Hepatocyte (in vitro differentiated cells): ENCODE results near the gene NLRP13. TPM values are rescaled to one million over a fixed set of nuclear protein-coding genes. Genes with fewer than 3 reads are reported as not detected.

ENCODE experiments used
- DNase-seq: peaks from one replicate; pipeline ENCODE4 v3.0.0-alpha.2; 2016; ENCODE audit warnings: low spot score
- H2AFZ ChIP-seq: fragments of 200-600 bp; sonication (generic); 2 replicates; pipeline ENCODE4 v1.6.0; 2016; ENCODE audit warnings: antibody characterized with exemption, mild to moderate bottlenecking
- H3K27ac ChIP-seq: fragments of 200-600 bp; sonication (generic); 2 replicates; pipeline ENCODE4 v1.5.1; 2016; ENCODE audit warnings: mild to moderate bottlenecking
- H3K27me3 ChIP-seq: fragments of 200-600 bp; sonication (generic); 2 replicates; pipeline ENCODE4 v1.6.1; 2016
- H3K36me3 ChIP-seq: fragments of 200-600 bp; sonication (generic); replicated peaks from 2 replicates; pipeline ENCODE4 v1.5.1; 2016; ENCODE audit warnings: low read depth; ENCODE audit not compliant: insufficient read depth
- H3K4me1 ChIP-seq: fragments of 200-600 bp; sonication (generic); 2 replicates; pipeline ENCODE4 v1.5.1; 2016; ENCODE audit warnings: mild to moderate bottlenecking, moderate library complexity; ENCODE audit not compliant: insufficient read depth
- H3K4me2 ChIP-seq: fragments of 200-600 bp; sonication (generic); 2 replicates; pipeline ENCODE4 v1.6.0; 2016
- H3K4me3 ChIP-seq: fragments of 200-600 bp; sonication (generic); 2 replicates; pipeline ENCODE4 v1.5.1; 2016; ENCODE audit warnings: mild to moderate bottlenecking
- H3K79me2 ChIP-seq: fragments of 200-600 bp; sonication (generic); 2 replicates; pipeline ENCODE4 v1.6.0; 2017; ENCODE audit warnings: mild to moderate bottlenecking
- H3K9me2 ChIP-seq: fragments of 200-600 bp; sonication (generic); replicated peaks from 2 replicates; pipeline ENCODE4 v1.6.0; 2017; ENCODE audit warnings: mild to moderate bottlenecking; ENCODE audit not compliant: insufficient read depth
- H3K9me3 ChIP-seq: fragments of 200-600 bp; sonication (generic); 2 replicates; pipeline ENCODE4 v1.5.1; 2016; ENCODE audit warnings: low read depth, mild to moderate bottlenecking
- H4K20me1 ChIP-seq: fragments of 200-600 bp; sonication (generic); 2 replicates; pipeline ENCODE4 v1.6.0; 2016; ENCODE audit warnings: mild to moderate bottlenecking; ENCODE audit not compliant: insufficient read depth, poor library complexity, severe bottlenecking
- EZH2 ChIP-seq: fragments of 200-600 bp; sonication (generic); IDR thresholded peaks from 2 replicates; pipeline ENCODE4 v1.6.1; 2016; ENCODE audit warnings: antibody characterized with exemption, mild to moderate bottlenecking, borderline replicate concordance
- EZH2phosphoT487 ChIP-seq: fragments of 200-600 bp; sonication (generic); IDR thresholded peaks from one replicate; pipeline ENCODE4 v1.6.1; 2018; ENCODE audit warnings: antibody characterized with exemption, mild to moderate bottlenecking, low read depth, moderate library complexity; ENCODE audit not compliant: unreplicated experiment, severe bottlenecking
- WGBS: methylation state at CpG from one replicate; pipeline ENCODE4 v1.1.6; 2016; ENCODE audit warnings: low lambda C conversion rate; ENCODE audit errors: missing lambda C conversion rate; 5-methylcytosine and 5-hydroxymethylcytosine counted together
- polyA plus RNA-seq: library from polyadenylated mRNA; unstranded; fragments of >200 nt; fragmentation: Nextera tagmentation; extraction: Ambion mirVana; gene quantifications from 2 replicates; pipeline ENCODE4 v1.2.1, GENCODE V29; 2016
- total RNA-seq: library from RNA; depleted of rRNA; stranded (reverse); fragments of >200 nt; gene quantifications from 2 replicates; pipeline ENCODE4 v1.2.3, GENCODE V29; 2014
- TF ChIP-seq, protein P1 (sequence below): fragments of 200-600 bp; sonication (generic); IDR thresholded peaks from 2 replicates; pipeline ENCODE4 v1.5.1; 2016; ENCODE audit warnings: antibody characterized with exemption, mild to moderate bottlenecking; ENCODE audit not compliant: poor library complexity

The NLRP13 gene
- total and polyA plus RNA-seq, 2 experiments from 2014 or later: not detected

GRCh38 chr19:55947532-55947931, 15.4 kb upstream of the NLRP13 start, which contains the start of gene NLRP8:
Gene NLRP8 (plus strand): TSS chr19:55947832.
- H3K9me3 ChIP-seq: no peaks in the 10 kb centered on the region
- no peaks in the 10 kb centered on the region for H4K20me1 ChIP-seq
- TF ChIP-seq, protein P1, sequence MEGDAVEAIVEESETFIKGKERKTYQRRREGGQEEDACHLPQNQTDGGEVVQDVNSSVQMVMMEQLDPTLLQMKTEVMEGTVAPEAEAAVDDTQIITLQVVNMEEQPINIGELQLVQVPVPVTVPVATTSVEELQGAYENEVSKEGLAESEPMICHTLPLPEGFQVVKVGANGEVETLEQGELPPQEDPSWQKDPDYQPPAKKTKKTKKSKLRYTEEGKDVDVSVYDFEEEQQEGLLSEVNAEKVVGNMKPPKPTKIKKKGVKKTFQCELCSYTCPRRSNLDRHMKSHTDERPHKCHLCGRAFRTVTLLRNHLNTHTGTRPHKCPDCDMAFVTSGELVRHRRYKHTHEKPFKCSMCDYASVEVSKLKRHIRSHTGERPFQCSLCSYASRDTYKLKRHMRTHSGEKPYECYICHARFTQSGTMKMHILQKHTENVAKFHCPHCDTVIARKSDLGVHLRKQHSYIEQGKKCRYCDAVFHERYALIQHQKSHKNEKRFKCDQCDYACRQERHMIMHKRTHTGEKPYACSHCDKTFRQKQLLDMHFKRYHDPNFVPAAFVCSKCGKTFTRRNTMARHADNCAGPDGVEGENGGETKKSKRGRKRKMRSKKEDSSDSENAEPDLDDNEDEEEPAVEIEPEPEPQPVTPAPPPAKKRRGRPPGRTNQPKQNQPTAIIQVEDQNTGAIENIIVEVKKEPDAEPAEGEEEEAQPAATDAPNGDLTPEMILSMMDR: no peak
- TF ChIP-seq EZH2: no peak
- no peak for TF ChIP-seq EZH2phosphoT487
- H3K9me2 ChIP-seq: no peaks in the 10 kb centered on the region
- no peak within 1 kb of the TSS for H2AFZ ChIP-seq
- no peak within 1 kb of the TSS for H3K4me3 ChIP-seq
- no peaks in the 10 kb centered on the region for H3K79me2 ChIP-seq
- 68% methylated on average over 8 of the region's 8 CpGs for WGBS
- H3K27ac ChIP-seq: no peak within 1 kb of the TSS
- no peaks in the 10 kb centered on the region for H3K27me3 ChIP-seq
- no peaks in the 10 kb centered on the region for H3K4me1 ChIP-seq
- H3K4me2 ChIP-seq: no peak within 1 kb of the TSS
- H3K36me3 ChIP-seq: no peaks in the 10 kb centered on the region
- DNase-seq: no peak

DNA sequence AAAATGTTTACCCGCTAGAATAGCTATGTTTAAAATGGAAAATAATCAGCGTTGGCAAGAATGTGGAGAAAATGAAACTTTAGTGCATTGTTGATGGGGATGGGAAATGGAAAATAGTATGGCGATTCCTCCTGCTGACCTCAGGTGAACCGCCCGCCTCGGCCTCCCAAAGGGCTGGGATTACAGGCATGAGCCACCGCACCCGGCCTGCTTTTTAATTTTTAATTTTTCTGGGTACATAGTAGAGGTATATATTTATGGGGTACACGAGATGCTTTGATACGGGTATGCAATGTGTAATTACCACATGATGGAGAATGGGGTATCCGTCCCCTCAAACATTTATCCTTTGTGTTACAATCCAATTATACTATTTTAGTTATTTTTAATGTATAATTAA, 8.2 kb upstream of the NLRP13 start:
- no peaks in the 10 kb centered on the region for H4K20me1 ChIP-seq
- H3K27ac ChIP-seq: no peak overlapping the region
- no peaks in the 10 kb centered on the region for H3K9me3 ChIP-seq
- DNase-seq: no peak
- H3K9me2 ChIP-seq: no peaks in the 10 kb centered on the region
- no peak overlapping the region for H2AFZ ChIP-seq
- no peaks in the 10 kb centered on the region for H3K79me2 ChIP-seq
- no peak overlapping the region for H3K4me3 ChIP-seq
- H3K4me2 ChIP-seq: no peak overlapping the region
- no peaks in the 10 kb centered on the region for H3K4me1 ChIP-seq
- TF ChIP-seq, protein P1: no peak
- TF ChIP-seq EZH2phosphoT487 (no peak), EZH2 (no peak)
- no peaks in the 10 kb centered on the region for H3K36me3 ChIP-seq
- no peaks in the 10 kb centered on the region for H3K27me3 ChIP-seq
- WGBS: 89% methylated on average over 11 of the region's 11 CpGs

GRCh38 chr19:55939206-55939605, 7.1 kb upstream of the NLRP13 start:
- Histone ChIP-seq H3K4me3 (no peak overlapping the region), H4K20me1 (no peaks in the 10 kb centered on the region), H3K9me2 (no peaks in the 10 kb centered on the region), H3K36me3 (no peaks in the 10 kb centered on the region), H3K79me2 (no peaks in the 10 kb centered on the region), H3K27ac (no peak overlapping the region), H3K4me2 (no peak overlapping the region), H3K4me1 (no peaks in the 10 kb centered on the region), H3K9me3 (no peaks in the 10 kb centered on the region), H2AFZ (no peak overlapping the region), H3K27me3 (no peaks in the 10 kb centered on the region)
- no peak for TF ChIP-seq EZH2
- TF ChIP-seq, protein P1: no peak
- no peak for TF ChIP-seq EZH2phosphoT487
- DNase-seq: no peak
- WGBS: 66% methylated on average over 7 of the region's 7 CpGs

- no peak for DNase-seq
- Histone ChIP-seq H3K4me2 (no peak overlapping the region), H2AFZ (no peak overlapping the region), H3K36me3 (no peaks in the 10 kb centered on the region), H3K9me3 (no peaks in the 10 kb centered on the region), H3K4me1 (no peaks in the 10 kb centered on the region), H3K27me3 (no peaks in the 10 kb centered on the region), H3K27ac (no peak overlapping the region), H3K9me2 (no peaks in the 10 kb centered on the region), H3K79me2 (no peaks in the 10 kb centered on the region), H3K4me3 (no peak overlapping the region), H4K20me1 (no peaks in the 10 kb centered on the region)
- 75% methylated on average over 9 of the region's 9 CpGs for WGBS
- TF ChIP-seq EZH2phosphoT487: no peak
- TF ChIP-seq, protein P1: no peak
- TF ChIP-seq EZH2: no peak
Observed at GRCh38 chr19:55935206-55935605, 3.1 kb upstream of the NLRP13 start.
